Transverse colon (tissue), 3 donors: ENCODE results near the gene HEPN1.

Experiments used
- CTCF ChIP-seq, 5 experiments: fragments of 200-600 bp in 3 of 5; fragments of 450-650 bp in 2 of 5; sonication (generic) in 3 of 5; IDR thresholded peaks; 1 replicate in 2 of 5; 2 replicates in 3 of 5; pipeline ENCODE4 v1.5.1; 2016 to 2017; ENCODE audit warnings: antibody characterized with exemption in 5 of 5, inconsistent platforms in 3 of 5, mild to moderate bottlenecking in 2 of 5, moderate library complexity in 1 of 5
- EP300 ChIP-seq: sonication (generic); formaldehyde crosslinking; IDR thresholded peaks from one replicate; pipeline ENCODE4 v1.6.1; 2017; ENCODE audit warnings: antibody characterized with exemption, low read depth

GRCh38 chr11:124946735-124947141 lies 27.7 kb downstream of the HEPN1 start:
- TF ChIP-seq CTCF (IDR thresholded peaks at IDR 0.05) (no peak), EP300 (no peak)
